Gastrocnemius medialis (tissue), 4 donors: Measurements from ENCODE around the gene MAGEB6.

ENCODE experiments used
- POLR2A ChIP-seq, 2 donors: fragments of 450-650 bp; IDR thresholded peaks; one replicate each; pipeline ENCODE4 v1.6.1; 2017; ENCODE audit warnings: antibody characterized with exemption in 2 of 2, mild to moderate bottlenecking in 2 of 2, moderate library complexity in 2 of 2
- TF ChIP-seq, protein P1 (sequence below), 5 experiments: fragments of 450-650 bp in 3 of 5; fragments of 200-600 bp in 2 of 5; sonication (generic) in 2 of 5; IDR thresholded peaks in 4 of 5; conservative IDR thresholded peaks in 1 of 5; 1 replicate in 4 of 5; 2 replicates in 1 of 5; pipeline ENCODE4 v1.5.1; 2016 to 2019; ENCODE audit warnings: antibody characterized with exemption in 5 of 5, mild to moderate bottlenecking in 3 of 5, moderate library complexity in 3 of 5

DNA sequence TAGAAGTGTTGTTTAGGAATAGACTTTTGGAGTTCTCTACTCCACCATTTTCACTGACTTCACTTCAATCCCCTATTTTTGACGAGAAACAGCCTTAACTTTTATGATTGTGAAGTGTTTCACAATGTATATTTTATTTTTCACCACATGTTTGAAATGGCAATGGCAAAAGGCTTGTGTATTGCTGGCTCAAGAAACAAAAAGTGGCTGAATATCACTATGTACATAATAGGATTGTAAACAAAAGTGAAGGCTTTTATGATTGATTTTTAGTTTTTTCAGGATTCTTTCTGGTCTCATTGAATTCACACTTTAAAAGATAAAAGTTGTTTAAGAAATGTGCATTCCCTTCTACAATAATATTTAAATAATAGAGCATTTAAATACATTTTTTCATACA is 41.9 kb downstream of the MAGEB6 start:
- TF ChIP-seq, protein P1, sequence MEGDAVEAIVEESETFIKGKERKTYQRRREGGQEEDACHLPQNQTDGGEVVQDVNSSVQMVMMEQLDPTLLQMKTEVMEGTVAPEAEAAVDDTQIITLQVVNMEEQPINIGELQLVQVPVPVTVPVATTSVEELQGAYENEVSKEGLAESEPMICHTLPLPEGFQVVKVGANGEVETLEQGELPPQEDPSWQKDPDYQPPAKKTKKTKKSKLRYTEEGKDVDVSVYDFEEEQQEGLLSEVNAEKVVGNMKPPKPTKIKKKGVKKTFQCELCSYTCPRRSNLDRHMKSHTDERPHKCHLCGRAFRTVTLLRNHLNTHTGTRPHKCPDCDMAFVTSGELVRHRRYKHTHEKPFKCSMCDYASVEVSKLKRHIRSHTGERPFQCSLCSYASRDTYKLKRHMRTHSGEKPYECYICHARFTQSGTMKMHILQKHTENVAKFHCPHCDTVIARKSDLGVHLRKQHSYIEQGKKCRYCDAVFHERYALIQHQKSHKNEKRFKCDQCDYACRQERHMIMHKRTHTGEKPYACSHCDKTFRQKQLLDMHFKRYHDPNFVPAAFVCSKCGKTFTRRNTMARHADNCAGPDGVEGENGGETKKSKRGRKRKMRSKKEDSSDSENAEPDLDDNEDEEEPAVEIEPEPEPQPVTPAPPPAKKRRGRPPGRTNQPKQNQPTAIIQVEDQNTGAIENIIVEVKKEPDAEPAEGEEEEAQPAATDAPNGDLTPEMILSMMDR (IDR thresholded peaks at IDR 0.05 in 4 of 5, conservative IDR thresholded peaks at IDR 0.05 in 1 of 5), result no peak
- TF ChIP-seq POLR2A (IDR thresholded peaks at IDR 0.05), result no peak
